COLO829 (cell line): Measurements from ENCODE around the gene NUP93.

Source experiments
- DNase-seq: peaks from one replicate; pipeline ENCODE4 v3.0.0; 2012; ENCODE audit warnings: low spot score

NUP93 gene

GRCh38 chr16:56729735-56730662 lies at the start of gene NUP93:
Gene NUP93 (plus strand): TSS chr16:56730129. CDS start chr16:56748248, 18,119 bp downstream.
- DNase-seq, result peak; percentile 75

DNA sequence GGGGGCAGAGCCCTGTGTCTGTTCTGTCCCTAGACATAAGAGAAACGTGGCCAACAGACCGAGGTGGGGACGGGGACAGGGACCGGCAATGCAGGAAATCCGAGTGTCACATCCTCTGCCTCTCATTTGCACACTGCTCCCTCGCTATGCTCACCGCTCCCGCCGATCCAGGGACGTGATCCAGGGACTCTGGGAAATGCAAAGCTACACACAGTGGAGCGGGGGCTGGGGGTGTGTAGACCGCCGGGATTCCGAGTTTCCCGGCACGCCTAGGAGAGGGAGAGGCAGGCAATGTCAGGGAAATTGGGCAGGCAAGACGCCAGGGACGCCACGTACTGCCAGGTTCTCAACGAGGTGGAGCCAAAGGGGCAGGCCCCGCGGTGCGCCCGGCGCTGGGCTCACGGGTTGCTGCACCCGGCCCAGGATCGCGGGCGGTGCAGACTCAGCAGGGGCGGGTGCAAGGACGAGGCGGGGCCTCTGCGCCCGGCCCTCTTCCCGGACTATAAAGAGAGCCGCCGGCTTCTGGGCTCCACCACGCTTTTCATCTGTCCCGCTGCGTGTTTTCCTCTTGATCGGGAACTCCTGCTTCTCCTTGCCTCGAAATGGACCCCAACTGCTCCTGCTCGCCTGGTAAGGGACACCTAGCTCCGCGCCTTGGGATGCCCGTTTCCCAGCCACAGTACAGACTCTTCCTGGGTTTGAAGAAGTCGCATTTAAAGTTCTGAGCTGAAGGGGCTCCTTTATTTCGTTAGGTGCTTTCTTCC lies 47.8 kb upstream of the NUP93 start, which contains the start of gene MT1X:
TSS of gene MT1X (plus strand) at position 532 of the 764 bp plus-strand sequence. CDS start at position 603, 71 bp downstream.
- DNase-seq, result peak; percentile 42

- no peak for DNase-seq
These were observed 47.1 kb upstream of the NUP93 start for GRCh38 chr16:56682703-56683397.

- DNase-seq, result no peak
These were observed 46.3 kb upstream of the NUP93 start for GRCh38 chr16:56683424-56684172.

GRCh38 chr16:56684256-56684925 lies 45.5 kb upstream of the NUP93 start:
- no peak for DNase-seq

GRCh38 chr16:56684926-56685590 lies 44.9 kb upstream of the NUP93 start:
- no peak for DNase-seq

DNA sequence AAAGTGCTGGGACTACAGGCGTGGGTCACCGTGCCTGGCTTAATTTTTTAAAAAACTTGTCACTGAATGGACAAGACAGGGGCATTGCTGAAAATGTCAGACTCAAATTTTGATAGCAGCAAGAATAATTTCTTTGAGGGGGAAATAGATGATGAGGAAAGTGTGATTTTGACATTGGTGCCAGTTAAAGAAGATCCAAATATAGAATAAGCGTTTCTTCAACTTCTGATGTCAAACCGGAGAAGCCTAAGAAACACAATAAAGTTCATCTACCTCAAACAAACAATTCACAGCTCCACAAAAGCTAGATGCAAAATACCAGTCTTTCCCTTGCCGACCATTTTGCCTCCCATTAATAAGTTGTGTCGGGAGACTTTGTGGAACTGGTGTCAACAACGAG lies 43.2 kb upstream of the NUP93 start:
- no peak for DNase-seq

- no peak for DNase-seq
These were observed 41.2 kb upstream of the NUP93 start for GRCh38 chr16:56688762-56689161.

DNA sequence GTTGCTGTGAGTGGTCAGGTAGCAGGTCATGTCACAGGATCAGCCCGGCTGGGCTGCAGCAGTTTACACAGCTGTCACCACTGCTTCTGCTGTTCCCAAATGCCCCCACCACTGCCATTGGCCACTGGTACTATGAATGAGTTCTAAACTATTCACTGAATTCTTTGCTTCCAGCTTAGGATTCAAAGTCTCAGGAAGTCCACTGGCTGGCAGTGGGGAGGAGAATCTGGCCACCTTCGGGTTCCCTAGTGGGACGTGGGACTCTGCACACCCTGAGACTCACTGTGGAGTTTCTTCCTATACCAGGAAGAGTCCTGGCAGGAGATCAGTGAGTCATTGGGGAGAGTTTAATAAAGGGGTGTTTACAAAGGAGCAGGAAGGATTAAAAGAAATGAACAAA lies 40.8 kb upstream of the NUP93 start:
- DNase-seq, result no peak

DNA sequence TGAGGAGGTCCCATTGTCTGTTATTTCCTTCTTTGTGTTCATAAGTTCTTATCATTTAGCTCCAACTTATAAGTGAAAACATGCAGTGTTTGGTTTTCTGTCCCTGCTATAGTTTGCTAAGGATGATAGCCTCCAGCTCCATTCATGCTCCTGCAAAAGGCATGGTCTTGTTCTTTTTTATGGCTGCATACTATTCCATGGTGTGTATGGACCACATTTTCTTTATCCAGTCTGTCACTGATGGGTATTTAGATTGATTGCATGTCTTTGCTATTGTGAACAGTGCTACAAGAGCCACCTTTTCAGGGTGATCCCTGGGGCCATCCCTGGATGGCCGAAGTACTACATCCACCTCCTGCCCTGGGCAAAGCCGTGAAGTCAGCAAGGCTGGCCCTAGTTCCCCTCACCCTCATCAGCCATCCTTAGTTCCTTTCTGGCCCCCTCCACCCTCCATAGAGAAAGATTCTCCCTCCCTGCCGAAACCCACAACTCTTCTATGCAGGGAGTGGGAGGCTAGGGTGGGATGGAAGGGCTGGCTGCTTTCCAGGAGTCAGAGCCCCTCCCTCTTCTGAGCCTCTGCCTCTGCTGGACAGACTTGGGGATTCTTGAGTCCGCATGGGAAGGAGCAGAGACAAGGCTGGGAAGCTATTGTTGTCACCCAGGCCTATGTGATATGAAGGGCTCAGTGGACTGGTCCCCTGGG lies 39.4 kb upstream of the NUP93 start:
- DNase-seq, result no peak

DNA sequence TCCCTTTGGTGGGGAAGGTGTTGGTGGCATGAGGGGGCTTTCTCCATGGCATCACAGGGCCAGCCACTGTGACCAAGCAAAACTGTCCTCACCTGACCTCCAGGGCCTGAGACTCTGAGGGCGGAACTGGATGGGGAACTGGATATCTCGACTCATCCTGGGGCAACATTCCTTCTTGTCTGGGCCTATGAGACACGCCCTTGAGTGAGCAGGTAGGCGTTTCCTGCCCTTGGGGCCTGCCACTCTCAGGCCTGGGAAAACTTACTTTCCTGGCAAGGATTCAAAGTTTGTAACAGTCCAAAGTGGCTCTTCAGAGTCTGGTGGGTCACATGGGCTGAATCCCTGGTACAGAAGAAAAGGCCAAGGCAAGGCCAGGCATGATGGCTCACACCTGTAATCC lies 38.0 kb upstream of the NUP93 start:
- DNase-seq, result peak; percentile 42

DNA sequence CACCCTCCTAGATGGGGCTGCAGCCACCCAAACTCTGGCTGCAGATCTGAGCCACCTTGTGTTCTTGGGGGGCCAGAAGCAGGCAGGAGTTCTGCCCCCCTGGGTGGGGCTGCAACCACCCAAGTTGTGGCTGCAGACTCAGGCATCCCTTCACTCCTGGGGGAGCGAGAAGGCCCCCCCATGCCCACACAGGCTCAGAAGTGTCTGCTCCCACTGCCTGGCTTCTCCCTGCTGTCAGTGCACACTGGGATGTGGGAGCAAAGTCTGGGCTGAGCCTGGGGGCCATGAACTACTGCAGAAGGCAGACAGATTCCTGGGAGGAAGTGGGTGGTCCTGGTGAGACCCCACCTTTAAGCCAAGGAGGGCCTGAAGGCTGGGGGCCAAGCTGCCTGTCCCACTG lies 34.7 kb upstream of the NUP93 start:
- no peak for DNase-seq

GRCh38 chr16:56697456-56698155 lies 32.3 kb upstream of the NUP93 start:
- no peak for DNase-seq

DNA sequence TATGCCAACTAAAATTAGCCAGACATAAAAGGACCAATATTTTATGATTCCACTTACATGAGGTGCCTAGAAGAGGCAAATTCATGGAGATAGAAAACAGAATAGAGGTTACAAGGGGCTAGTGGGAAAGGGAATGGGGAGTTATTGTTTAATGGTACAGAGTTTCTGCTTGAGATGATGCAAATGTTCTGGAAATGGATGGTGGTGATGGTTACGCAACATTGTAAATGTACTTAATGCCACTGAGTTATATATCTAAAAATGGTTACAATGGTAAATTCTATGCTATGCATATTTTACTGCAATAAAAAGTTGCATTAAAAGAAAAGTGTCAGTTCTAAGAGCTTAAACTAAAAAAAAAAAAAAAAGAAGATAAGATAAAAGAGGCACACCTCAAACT lies 29.7 kb upstream of the NUP93 start:
- no peak for DNase-seq

GRCh38 chr16:56700631-56701030 lies 29.3 kb upstream of the NUP93 start:
- DNase-seq, result no peak

DNA sequence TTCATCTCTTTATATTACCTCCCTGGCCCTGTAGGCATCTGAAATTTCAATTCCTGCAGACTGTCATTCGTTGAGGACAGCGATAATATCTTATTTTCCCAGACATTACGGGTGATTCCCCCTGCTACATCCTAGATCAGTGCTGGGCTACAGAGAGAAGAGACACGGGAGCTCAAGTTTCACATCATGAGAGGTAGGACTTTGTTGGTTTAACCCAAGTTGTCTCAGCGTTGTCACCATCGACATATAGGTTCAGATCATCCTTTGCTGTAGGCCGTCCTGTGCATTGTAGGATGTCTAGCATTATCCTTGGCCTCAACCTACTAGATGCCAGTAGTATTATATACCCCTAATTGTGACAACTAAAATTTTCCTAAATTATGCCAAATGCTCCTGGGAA lies 28.4 kb upstream of the NUP93 start:
- DNase-seq, result no peak

- DNase-seq, result no peak
These were observed 27.1 kb upstream of the NUP93 start for GRCh38 chr16:56702836-56703235.

DNA sequence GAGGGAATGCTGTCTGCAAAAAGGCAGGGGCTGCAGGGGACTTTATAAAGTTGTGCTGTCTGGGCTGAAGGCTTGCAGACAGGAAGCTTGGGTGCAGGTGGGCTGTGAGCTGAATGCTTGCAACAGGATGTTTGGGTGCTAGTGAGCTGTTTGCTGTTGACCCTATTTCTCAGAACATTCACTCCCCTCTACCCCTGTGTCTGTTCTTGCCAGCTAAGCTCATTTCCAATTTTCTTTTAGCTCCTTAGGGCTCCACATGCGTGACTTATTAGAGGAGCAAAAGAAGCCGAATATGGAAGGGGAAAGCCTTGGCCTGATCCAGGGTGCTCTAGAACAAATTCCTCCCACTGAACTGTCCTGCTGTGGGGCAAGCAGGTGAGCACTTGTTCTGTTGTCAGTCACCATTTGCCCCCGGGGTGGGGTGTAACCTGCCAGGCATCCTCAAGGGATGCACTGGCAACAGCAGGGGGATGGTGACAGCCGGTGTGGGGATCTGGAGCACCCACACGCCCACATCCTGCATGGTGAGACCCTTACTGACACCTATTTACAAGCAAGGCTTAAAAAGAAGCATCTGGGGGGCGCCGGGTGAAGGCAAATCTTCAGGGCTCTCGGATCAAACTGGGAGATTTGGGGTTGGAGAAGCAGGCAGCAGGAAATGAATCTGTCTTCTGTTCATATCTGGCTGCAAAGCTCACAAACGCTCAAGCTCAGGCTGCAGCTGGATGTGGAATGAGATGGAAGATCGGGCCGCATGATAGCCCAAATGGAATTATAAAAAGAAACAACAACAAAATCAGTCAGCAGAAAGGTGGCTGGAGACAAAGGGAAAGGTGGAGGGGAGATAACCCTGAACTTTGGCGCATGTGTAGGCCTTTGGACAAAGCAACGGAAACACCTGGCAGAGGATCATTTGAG lies 21.1 kb upstream of the NUP93 start:
- no peak for DNase-seq
